ENCODE data around the gene P3H1. TPM values are rescaled to one million over a fixed set of nuclear protein-coding genes. Genes with fewer than 3 reads are reported as not detected.

Gene P3H1
- total and polyA plus RNA-seq, 12 donors, result 23.7 to 178 (median 46.8) TPM

GRCh38 chr1:42748461-42749410, 18.1 kb downstream of the P3H1 start:
- Histone ChIP-seq H3K4me3 (no peak overlapping the region), H3K4me1 (replicated peaks in 1 of 2) (peaks cover 9 to 22% of the 10 kb centered on the region in 2 donors), H3K9me3 (replicated peaks in 1 of 3) (no peaks in the 10 kb centered on the region), H3K27ac (peak overlapping the region in 2 of 5 donors; percentile 57 to 80), H3K36me3 (replicated peaks in 1 of 2) (peaks cover 0 to 36% of the 10 kb centered on the region in 2 donors), H3K27me3 (no peaks in the 10 kb centered on the region)
- 38 to 63% (median 52%) methylated on average over 14 of the region's 14 CpGs for WGBS, 4 donors
- TF ChIP-seq CTCF (IDR thresholded peaks at IDR 0.05) (no peak), POLR2A (IDR thresholded peaks at IDR 0.05) (no peak)
- intact Hi-C loops (cut with DNase I), result loop anchor here (5.0 to 10.0 kb wide), 2 partner anchors 171 to 174 kb away; no protein-coding TSS in a partner anchor
- DNase-seq, result peak in 4 of 7 donors; percentile 17 to 61 (median 32)

GRCh38 chr1:42748021-42748420, 18.8 kb downstream of the P3H1 start:
- TF ChIP-seq POLR2A (IDR thresholded peaks at IDR 0.05), result no peak
- TF ChIP-seq CTCF (IDR thresholded peaks at IDR 0.05), result no peak
- Histone ChIP-seq H3K27ac (peak overlapping the region in 1 of 5 donors; percentile 80), H3K4me1 (replicated peaks in 1 of 2) (peaks cover 9 to 15% of the 10 kb centered on the region in 2 donors), H3K36me3 (replicated peaks in 1 of 2) (peaks cover 0 to 33% of the 10 kb centered on the region in 2 donors), H3K27me3 (no peaks in the 10 kb centered on the region), H3K9me3 (replicated peaks in 1 of 3) (no peaks in the 10 kb centered on the region), H3K4me3 (no peak overlapping the region)
- intact Hi-C loops (cut with DNase I), result loop anchor here (5.0 to 10.0 kb wide), 2 partner anchors 171 to 173 kb away; no protein-coding TSS in a partner anchor
- 82 to 88% (median 86%) methylated on average over 8 to 10 of the region's 10 CpGs for WGBS, 4 donors
- no peak for DNase-seq

- H3K27me3 ChIP-seq, result no peaks in the 10 kb centered on the region
- intact Hi-C loops (cut with DNase I), result loop anchor here (5.0 to 10.0 kb wide), 2 partner anchors 170 to 172 kb away; no protein-coding TSS in a partner anchor
- peaks cover 9 to 15% of the 10 kb centered on the region in 2 donors for H3K4me1 ChIP-seq (replicated peaks in 1 of 2)
- peak in 3 of 7 donors; percentile 35 to 54 (median 44) for DNase-seq
- H3K4me3 ChIP-seq, result no peak overlapping the region
- no peaks in the 10 kb centered on the region for H3K9me3 ChIP-seq (replicated peaks in 1 of 3)
- peaks cover 0 to 25% of the 10 kb centered on the region in 2 donors for H3K36me3 ChIP-seq (replicated peaks in 1 of 2)
- TF ChIP-seq POLR2A (IDR thresholded peaks at IDR 0.05) (no peak), CTCF (IDR thresholded peaks at IDR 0.05) (peak; percentile 19 to 64 (median 50))
- whole genome bisulfite sequencing, 4 donors, result 61 to 75% (median 69%) methylated on average over 9 to 14 of the region's 14 CpGs
- H3K27ac ChIP-seq, result peak overlapping the region in 1 of 5 donors; percentile 80
Observed at GRCh38 chr1:42747125-42747524, 19.7 kb downstream of the P3H1 start.

- no peak overlapping the region for H3K27ac ChIP-seq
- no peak for TF ChIP-seq CTCF (IDR thresholded peaks at IDR 0.05)
- no peak for TF ChIP-seq POLR2A (IDR thresholded peaks at IDR 0.05)
- WGBS, 4 donors, result 91 to 95% (median 92%) methylated on average over 12 of the region's 12 CpGs
- no peaks in the 10 kb centered on the region for H3K9me3 ChIP-seq (replicated peaks in 1 of 3)
- peak in 1 of 7 donors; percentile 7 for DNase-seq
- H3K27me3 ChIP-seq, result no peaks in the 10 kb centered on the region
- peaks cover 9 to 15% of the 10 kb centered on the region in 2 donors for H3K4me1 ChIP-seq (replicated peaks in 1 of 2)
- intact Hi-C loops (cut with DNase I), result loop anchor here (5.0 to 10.0 kb wide), 2 partner anchors 169 to 172 kb away; no protein-coding TSS in a partner anchor
- peaks cover 0 to 20% of the 10 kb centered on the region in 2 donors for H3K36me3 ChIP-seq (replicated peaks in 1 of 2)
- H3K4me3 ChIP-seq, result no peak overlapping the region
Observed at GRCh38 chr1:42746436-42747105, 20.3 kb downstream of the P3H1 start.

All from adrenal gland (tissue), 12 donors.